Parietal lobe (tissue), 2 donors: ENCODE data around the gene S1PR5. TPM values are rescaled to one million over a fixed set of nuclear protein-coding genes. Genes with fewer than 3 reads are reported as not detected.

ENCODE experiments used
- small RNA-seq: library from RNA; depleted of rRNA; stranded (forward); fragments of <200 nt; gene quantifications from one replicate; pipeline ENCODE3, GENCODE V24; 2014; ENCODE audit warnings: low replicate concordance
- total RNA-seq: library from RNA; depleted of rRNA; stranded (reverse); fragments of >200 nt; gene quantifications from one replicate; pipeline ENCODE4 v1.2.3, GENCODE V29; 2014

S1PR5 gene
- not detected for total RNA-seq

GRCh38 chr19:10517361-10517759 is at the start of gene S1PR5:
TSS of gene S1PR5 (minus strand) at chr19:10517447. CDS start at chr19:10515011, 2,436 bp downstream.

GRCh38 chr19:10565567-10566407 is 48.5 kb upstream of the S1PR5 start, which contains the start of gene KRI1:
TSS of gene KRI1 (minus strand) at chr19:10566010. CDS start at chr19:10565999, 11 bp downstream.

GRCh38 chr19:10543420-10544241 is 26.4 kb upstream of the S1PR5 start, which contains the start of gene ATG4D:
TSS of gene ATG4D (plus strand) at chr19:10543904. CDS start at chr19:10544091, 187 bp downstream.

GRCh38 chr19:10503002-10503789 is 14.1 kb downstream of the S1PR5 start, which contains the start of gene KEAP1:
TSS of gene KEAP1 (minus strand) at chr19:10503356. CDS start at chr19:10500033, 3,323 bp downstream.

Small RNA genes within 50 kb of the gene (small RNA-seq; reads per million reads assigned to genes)
- gene MIR1238: not detected
- not detected for gene RNU7-140P

Other genes starting within 250 kb of the S1PR5 start
- 1.3 TPM for gene ICAM1, start 246.3 kb downstream of the S1PR5 start, total RNA-seq
- gene ICAM4, start 230.5 kb downstream of the S1PR5 start, total RNA-seq: not detected
- 4.1 TPM for gene ICAM5, start 227.5 kb downstream of the S1PR5 start, total RNA-seq
- gene ZGLP1, start 207.6 kb downstream of the S1PR5 start, total RNA-seq: 5.9 TPM
- 18.2 TPM for gene FDX2, start 201.4 kb downstream of the S1PR5 start, total RNA-seq
- 5.9 TPM for gene RAVER1, start 183.9 kb downstream of the S1PR5 start, total RNA-seq
- gene ICAM3, start 177.8 kb downstream of the S1PR5 start, total RNA-seq: 0.63 TPM
- gene TYK2, start 136.9 kb downstream of the S1PR5 start, total RNA-seq: 67.6 TPM
- 52.6 TPM for gene CDC37, start 113.9 kb downstream of the S1PR5 start, total RNA-seq
- gene PDE4A, start 96.9 kb downstream of the S1PR5 start, total RNA-seq: 7.8 TPM
- gene KEAP1, start 14.1 kb downstream of the S1PR5 start, total RNA-seq: 38.5 TPM
- gene ATG4D, start 26.5 kb upstream of the S1PR5 start, total RNA-seq: 14.7 TPM
- gene KRI1, start 48.6 kb upstream of the S1PR5 start, total RNA-seq: 4.7 TPM
- gene CDKN2D, start 51.5 kb upstream of the S1PR5 start, total RNA-seq: 72.6 TPM
- gene AP1M2, start 69.9 kb upstream of the S1PR5 start, total RNA-seq: not detected
- gene SLC44A2, start 108.1 kb upstream of the S1PR5 start, total RNA-seq: 31.9 TPM
- 277 TPM for gene ILF3, start 136.9 kb upstream of the S1PR5 start, total RNA-seq
- 50.1 TPM for gene QTRT1, start 184.0 kb upstream of the S1PR5 start, total RNA-seq
- gene DNM2, start 200.6 kb upstream of the S1PR5 start, total RNA-seq: 94.8 TPM